Glutamatergic neuron (in vitro differentiated cells): ENCODE measurements around the gene ADGRG6. TPM values are rescaled to one million over a fixed set of nuclear protein-coding genes. Genes with fewer than 3 reads are reported as not detected.

ENCODE experiments used
- DNase-seq: peaks from one replicate; pipeline ENCODE4 v3.0.0; 2022
- H3K27ac Mint-ChIP-seq: one replicate; pipeline ENCODE4 v1.8.0; 2020; ENCODE audit warnings: mild to moderate bottlenecking, mixed read lengths, inconsistent platforms; ENCODE audit not compliant: unreplicated experiment
- H3K27me3 Mint-ChIP-seq: one replicate; pipeline ENCODE4 v1.8.0; 2020; ENCODE audit warnings: mild to moderate bottlenecking, moderate library complexity, mixed read lengths, inconsistent platforms; ENCODE audit not compliant: unreplicated experiment
- H3K36me3 Mint-ChIP-seq: one replicate; pipeline ENCODE4 v1.8.0; 2020; ENCODE audit warnings: mild to moderate bottlenecking, mixed read lengths, inconsistent platforms; ENCODE audit not compliant: unreplicated experiment
- H3K4me1 Mint-ChIP-seq: one replicate; pipeline ENCODE4 v1.8.0; 2020; ENCODE audit warnings: mild to moderate bottlenecking, low read depth, mixed read lengths, inconsistent platforms; ENCODE audit not compliant: unreplicated experiment
- H3K4me3 Mint-ChIP-seq: one replicate; pipeline ENCODE4 v1.8.0; 2020; ENCODE audit warnings: mild to moderate bottlenecking, mixed read lengths, inconsistent platforms; ENCODE audit not compliant: unreplicated experiment
- H3K9me3 Mint-ChIP-seq: one replicate; pipeline ENCODE4 v1.8.0; 2020; ENCODE audit warnings: mild to moderate bottlenecking, moderate library complexity, mixed read lengths, inconsistent platforms; ENCODE audit not compliant: unreplicated experiment
- CTCF ChIP-seq: fragments of 200-600 bp; sonication (generic); IDR thresholded peaks from one replicate; pipeline ENCODE4 v1.5.0; 2021; ENCODE audit not compliant: partially characterized antibody, unreplicated experiment
- total RNA-seq: library from RNA; stranded (reverse); fragmentation: NEBNext Ultra II Directional; extraction: Animal tissue kit (Norgen Biotek cat#: 25700); gene quantifications from one replicate; pipeline ENCODE4 v1.2.1, GENCODE V29; 2021; ENCODE audit not compliant: unreplicated experiment

The ADGRG6 gene
- total RNA-seq, 1 donor from 2014 or later = not detected

- no peaks in the 10 kb centered on the region for H3K9me3 Mint-ChIP-seq
- no peak overlapping the region for H3K4me3 Mint-ChIP-seq
- no peaks in the 10 kb centered on the region for H3K36me3 Mint-ChIP-seq
- TF ChIP-seq CTCF = no peak
- no peaks in the 10 kb centered on the region for H3K27me3 Mint-ChIP-seq
- DNase-seq = no peak
- H3K27ac Mint-ChIP-seq = no peak overlapping the region
- no peaks in the 10 kb centered on the region for H3K4me1 Mint-ChIP-seq
These were observed 141.3 kb downstream of the ADGRG6 start for GRCh38 chr6:142443102-142443501.

GRCh38 chr6:142443532-142443931 is 141.7 kb downstream of the ADGRG6 start:
- TF ChIP-seq CTCF = no peak
- H3K27ac Mint-ChIP-seq = no peak overlapping the region
- no peaks in the 10 kb centered on the region for H3K4me1 Mint-ChIP-seq
- no peaks in the 10 kb centered on the region for H3K9me3 Mint-ChIP-seq
- no peak overlapping the region for H3K4me3 Mint-ChIP-seq
- H3K27me3 Mint-ChIP-seq = no peaks in the 10 kb centered on the region
- H3K36me3 Mint-ChIP-seq = no peaks in the 10 kb centered on the region
- DNase-seq = no peak

DNA sequence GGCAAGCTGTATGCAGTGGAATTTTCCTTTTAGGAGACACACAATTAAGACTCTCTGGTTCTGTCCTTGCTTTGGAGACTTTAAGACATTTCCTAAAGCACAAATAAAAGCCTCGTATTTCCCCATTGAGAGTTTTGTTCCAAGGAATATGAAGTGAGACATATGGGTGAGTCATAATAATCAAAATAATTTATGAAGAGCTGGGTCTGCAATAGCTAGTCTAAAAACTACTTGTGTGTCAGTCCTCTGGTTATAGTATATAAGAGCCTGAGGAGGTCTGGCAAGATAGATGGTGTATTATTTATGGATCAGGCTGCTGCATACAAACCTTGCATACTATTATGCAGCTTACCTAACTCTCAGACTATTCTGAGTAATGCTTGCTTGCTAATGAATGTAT is 142.6 kb downstream of the ADGRG6 start:
- H3K27me3 Mint-ChIP-seq = no peaks in the 10 kb centered on the region
- no peak for TF ChIP-seq CTCF
- no peak overlapping the region for H3K4me3 Mint-ChIP-seq
- no peaks in the 10 kb centered on the region for H3K36me3 Mint-ChIP-seq
- H3K9me3 Mint-ChIP-seq = no peaks in the 10 kb centered on the region
- no peaks in the 10 kb centered on the region for H3K4me1 Mint-ChIP-seq
- DNase-seq = no peak
- no peak overlapping the region for H3K27ac Mint-ChIP-seq

GRCh38 chr6:142444881-142445301 is 143.1 kb downstream of the ADGRG6 start:
- DNase-seq = no peak
- Mint-ChIP-seq H3K27ac (no peak overlapping the region), H3K36me3 (no peaks in the 10 kb centered on the region), H3K27me3 (no peaks in the 10 kb centered on the region), H3K9me3 (no peaks in the 10 kb centered on the region), H3K4me1 (no peaks in the 10 kb centered on the region), H3K4me3 (no peak overlapping the region)
- no peak for TF ChIP-seq CTCF

DNA sequence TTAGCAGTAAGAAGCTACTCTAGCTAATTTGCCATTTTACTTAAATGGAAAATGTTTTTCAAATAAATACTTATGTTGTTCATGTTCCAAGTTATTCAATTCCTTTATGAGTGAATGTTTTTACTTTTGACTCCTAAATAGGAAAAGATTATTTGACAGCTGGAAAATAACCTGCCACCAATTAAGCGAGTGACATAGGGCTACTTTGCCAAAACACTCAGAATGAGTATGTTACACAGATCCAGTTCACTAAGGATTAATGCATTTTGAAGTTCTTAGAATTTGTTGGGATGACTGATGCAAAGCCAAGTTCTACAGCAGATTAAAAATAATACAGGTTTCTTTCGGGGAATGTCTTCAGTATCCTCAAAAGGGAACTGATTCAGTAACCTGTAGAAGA is 144.4 kb downstream of the ADGRG6 start:
- no peak for TF ChIP-seq CTCF
- Mint-ChIP-seq H3K4me3 (no peak overlapping the region), H3K27ac (no peak overlapping the region), H3K9me3 (no peaks in the 10 kb centered on the region), H3K4me1 (no peaks in the 10 kb centered on the region), H3K27me3 (no peaks in the 10 kb centered on the region), H3K36me3 (no peaks in the 10 kb centered on the region)
- no peak for DNase-seq
